A549 (cell line): ENCODE measurements around the gene PCBP3.

ENCODE experiments used
- BCL3 ChIP-seq: fragments of >200 bp; sonication (Bioruptor Twin); formaldehyde crosslinking; IDR thresholded peaks from 3 replicates; pipeline ENCODE4 v1.6.1; 2016
- CTCF ChIP-seq: fragments of >200 bp; sonication (Bioruptor Twin); formaldehyde crosslinking; IDR thresholded peaks from 3 replicates; pipeline ENCODE4 v1.5.1; 2016
- HMGXB4 ChIP-seq: fragments of 250-450 bp; sonication (Bioruptor Pico); IDR thresholded peaks from 2 replicates; pipeline ENCODE4 v1.5.0; 2021; ENCODE audit warnings: mild to moderate bottlenecking, moderate library complexity, borderline replicate concordance
- KDM1A ChIP-seq: fragments of 200-600 bp; sonication (generic); IDR thresholded peaks from 2 replicates; pipeline ENCODE4 v1.6.1; 2016; ENCODE audit warnings: low read depth, mild to moderate bottlenecking
- MAZ ChIP-seq: fragments of 150-350 bp; IDR thresholded peaks from 2 replicates; pipeline ENCODE4 v1.6.1; 2014; ENCODE audit warnings: antibody characterized with exemption, low read depth, low read length, borderline replicate concordance
- POLR2A ChIP-seq: IDR thresholded peaks from 2 replicates; pipeline ENCODE4 v1.6.1; 2012; ENCODE audit warnings: mild to moderate bottlenecking, low read length
- RNF2 ChIP-seq: fragments of 200-600 bp; sonication (generic); IDR thresholded peaks from 2 replicates; pipeline ENCODE4 v1.6.1; 2016; ENCODE audit warnings: low read depth, mild to moderate bottlenecking, antibody characterized with exemption, moderate library complexity, borderline replicate concordance
- USF2 ChIP-seq: fragments of 450-650 bp; IDR thresholded peaks from 2 replicates; pipeline ENCODE4 v1.6.1; 2014; ENCODE audit warnings: antibody characterized with exemption

GRCh38 chr21:45763074-45763473 is 119.5 kb downstream of the PCBP3 start:
- TF ChIP-seq CTCF (no peak), POLR2A (no peak), KDM1A (no peak), RNF2 (no peak), MAZ (no peak), BCL3 (no peak), USF2 (no peak), HMGXB4 (no peak)
